ENCODE results near the gene ABCD3. TPM values are rescaled to one million over a fixed set of nuclear protein-coding genes. Genes with fewer than 3 reads are reported as not detected.

Gene ABCD3
- total RNA-seq, 1 donor from 2014 or later: 49.8 TPM

DNA sequence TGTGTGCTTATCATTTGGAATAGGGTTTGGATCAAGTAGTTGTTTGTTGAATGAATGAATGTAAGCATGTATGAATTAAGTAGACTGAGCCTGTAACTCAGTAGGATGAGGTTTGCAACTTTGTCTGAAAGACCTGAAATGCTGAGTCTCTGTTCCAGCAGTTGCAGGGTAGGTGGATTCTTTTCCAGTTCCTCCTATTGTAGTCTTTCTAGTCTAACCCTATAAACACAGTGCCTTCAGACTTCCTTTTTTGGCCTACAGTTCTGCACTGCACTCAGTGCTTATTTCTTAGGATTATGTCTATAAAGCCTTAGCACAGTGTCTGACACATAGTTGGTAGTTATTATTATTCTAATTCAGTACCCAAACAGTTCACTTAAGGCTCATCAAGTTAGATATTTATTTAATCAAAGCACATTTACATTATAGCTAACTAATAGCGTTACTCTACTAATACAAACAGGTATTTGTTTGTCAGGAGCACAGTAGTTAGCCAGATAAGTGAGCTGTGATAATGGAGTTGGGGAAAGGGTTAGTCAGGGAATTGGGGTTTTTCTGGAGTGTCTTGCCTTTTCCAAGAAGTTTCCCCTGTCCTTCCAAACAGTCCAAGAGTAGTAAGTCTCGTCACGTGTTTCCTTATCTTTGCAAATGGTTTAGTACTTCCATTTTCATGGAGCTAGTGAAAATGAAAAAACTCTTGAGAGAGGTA is 45.0 kb downstream of the ABCD3 start:
- DNase-seq: no peak

DNA sequence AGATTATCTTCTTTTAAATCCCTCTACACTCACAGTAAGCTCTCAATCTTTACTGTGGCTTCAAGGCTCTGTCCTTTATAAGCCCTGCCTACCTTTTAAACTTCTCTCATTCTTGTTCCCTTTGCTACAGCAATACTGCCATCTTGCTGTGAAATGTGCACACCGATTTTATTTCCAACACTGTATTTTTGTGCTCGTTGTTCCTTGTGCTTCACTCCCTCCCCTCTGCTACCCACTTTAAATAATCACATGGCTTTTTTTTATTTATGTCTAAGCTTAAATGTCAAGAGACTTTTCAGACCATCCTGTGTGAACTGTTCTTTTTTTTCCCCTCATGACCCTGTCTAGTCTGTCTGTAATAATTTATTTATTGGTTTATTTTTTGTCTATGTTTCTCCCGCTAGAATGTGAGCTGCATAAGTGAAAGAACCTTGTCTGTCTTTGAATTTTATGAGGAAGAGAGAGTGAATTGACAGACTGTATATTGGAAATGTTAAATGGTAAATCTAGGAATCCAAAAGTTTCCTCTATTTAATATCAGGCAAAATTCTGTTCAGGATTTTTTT is 45.7 kb downstream of the ABCD3 start:
- DNase-seq: no peak

DNA sequence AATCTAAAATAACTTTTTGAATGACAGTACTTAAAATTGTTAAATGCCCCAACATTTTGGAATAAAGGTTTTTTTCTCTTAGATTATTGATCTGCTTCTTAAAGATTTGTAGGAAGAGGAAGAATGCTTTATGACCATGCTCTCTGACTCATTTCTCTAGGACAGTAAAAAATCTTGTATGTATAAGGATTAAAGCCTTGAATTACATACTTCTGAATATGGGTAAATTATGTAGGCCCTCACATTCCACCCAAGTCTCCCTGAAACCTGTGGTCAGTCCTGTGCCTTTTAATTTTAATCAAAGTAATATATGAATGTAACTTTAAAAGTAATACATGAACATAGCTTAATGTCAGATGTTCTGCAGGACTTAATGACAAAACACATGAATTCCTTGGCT is 50.5 kb downstream of the ABCD3 start:
- DNase-seq: no peak

DNA sequence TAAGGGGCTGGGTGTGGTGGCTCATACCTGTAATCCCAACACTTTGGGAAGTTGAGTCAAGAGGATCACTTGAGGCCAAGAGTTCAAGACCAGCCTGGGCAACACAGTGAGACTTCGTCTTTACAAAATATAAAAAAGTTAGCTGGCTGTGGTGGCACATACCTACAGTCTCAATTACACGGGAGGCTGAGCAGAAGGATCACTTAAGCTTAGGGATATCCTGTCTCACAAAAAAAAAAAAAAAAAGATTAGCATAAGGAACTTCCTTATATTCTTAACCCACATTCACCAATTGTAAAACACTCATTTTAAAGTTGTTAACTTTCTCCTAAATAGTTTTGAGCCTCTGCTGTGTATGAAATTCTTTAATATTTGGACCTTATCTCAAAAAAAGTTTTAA is 53.1 kb downstream of the ABCD3 start:
- no peak for DNase-seq

DNA sequence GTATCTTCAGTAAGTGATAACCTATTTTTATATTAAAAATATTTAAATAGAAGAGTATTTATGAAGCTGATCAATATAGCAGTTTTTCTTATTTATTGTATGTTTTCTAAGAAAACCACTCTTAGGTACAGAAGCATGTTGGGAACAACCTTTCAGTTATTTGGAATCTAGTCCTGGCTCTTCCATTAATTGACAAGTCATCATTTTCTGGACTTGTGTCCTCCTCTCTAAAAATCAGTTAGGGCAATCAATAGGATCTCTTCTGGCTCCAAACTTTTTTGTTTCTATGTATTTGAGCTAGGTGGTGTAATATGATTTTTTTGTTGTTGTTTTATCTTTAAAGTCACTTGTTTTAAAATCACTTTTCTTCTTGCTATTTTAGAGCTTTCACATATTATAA is 57.0 kb downstream of the ABCD3 start:
- no peak for DNase-seq

DNA sequence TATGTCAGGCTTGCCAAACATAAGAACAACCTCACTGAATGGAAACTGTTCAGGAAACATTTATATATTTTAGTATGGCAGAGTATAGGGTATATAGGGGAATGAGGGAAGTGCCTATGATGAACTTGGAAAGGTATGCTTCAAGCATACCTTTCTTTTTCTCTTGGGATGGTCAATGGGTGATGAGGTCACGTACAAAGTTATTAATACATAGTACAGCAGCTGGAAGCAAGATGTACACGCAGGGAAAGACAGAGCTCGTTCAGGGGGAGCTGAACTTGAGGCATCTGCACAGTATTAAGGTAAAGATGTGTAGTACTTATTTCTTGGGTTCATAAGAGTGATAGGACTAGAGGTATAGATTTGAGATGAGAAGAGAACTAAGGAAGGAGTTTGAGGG is 61.5 kb downstream of the ABCD3 start:
- DNase-seq: no peak

DNA sequence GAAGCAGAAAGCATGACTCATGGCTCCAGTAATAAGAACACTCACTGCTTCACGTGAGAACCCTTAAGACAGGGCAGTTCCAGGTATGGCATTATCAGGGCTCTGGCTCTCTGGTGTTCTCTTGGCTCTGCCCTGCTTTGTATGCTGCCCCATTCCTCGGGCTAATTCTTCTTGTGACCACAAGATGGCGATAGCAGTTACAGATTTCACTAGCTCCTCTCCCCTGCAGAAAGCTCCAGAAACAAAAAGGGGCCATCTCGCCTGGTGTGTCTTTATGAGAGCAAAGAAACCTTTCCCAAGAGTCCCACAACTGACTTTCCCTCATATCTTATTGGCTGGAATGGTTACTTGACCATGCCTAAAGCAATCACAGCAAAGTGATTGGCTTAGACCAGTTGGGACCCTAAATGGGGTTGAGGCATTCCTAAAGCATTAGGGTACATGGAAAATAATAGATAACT is 63.3 kb downstream of the ABCD3 start:
- peak; percentile 45 for DNase-seq

DNA sequence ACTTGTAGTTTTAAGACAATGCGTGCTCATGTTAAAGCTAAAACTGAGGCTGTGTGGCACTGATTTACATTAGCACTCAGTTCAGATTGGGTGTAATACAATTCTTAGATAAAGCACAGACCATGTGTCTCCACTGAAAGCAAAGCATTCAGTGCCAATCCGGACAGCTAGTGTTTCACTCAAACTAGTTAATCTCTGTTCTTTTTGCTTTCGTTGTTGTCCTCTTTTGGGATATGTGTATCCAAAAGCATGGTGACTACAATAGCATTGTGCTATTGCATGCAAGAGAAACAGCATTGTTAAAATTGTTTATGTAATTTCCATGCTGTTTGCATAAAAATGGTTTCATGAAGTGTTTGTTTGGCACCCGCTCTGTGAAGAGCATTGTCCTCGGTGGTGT is 68.8 kb downstream of the ABCD3 start:
- no peak for DNase-seq

DNA sequence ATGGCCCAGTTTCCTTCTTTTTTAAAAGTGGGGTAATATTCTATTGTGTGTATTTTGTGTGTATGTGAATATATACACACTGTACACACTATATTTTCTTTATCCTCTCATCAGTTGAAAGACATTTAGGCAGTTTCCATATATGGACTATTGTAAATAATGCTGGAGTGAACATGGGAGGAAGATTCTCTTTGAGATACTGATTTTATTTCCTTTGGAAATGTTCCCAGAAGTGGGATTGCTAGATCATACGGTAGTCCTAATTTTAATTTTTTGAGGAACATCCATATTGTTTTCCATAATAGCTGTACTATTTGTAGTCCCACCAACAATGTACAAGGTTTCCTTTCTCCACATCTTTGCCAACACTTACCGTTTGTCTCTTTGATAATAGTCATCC is 72.4 kb downstream of the ABCD3 start:
- no peak for DNase-seq

DNA sequence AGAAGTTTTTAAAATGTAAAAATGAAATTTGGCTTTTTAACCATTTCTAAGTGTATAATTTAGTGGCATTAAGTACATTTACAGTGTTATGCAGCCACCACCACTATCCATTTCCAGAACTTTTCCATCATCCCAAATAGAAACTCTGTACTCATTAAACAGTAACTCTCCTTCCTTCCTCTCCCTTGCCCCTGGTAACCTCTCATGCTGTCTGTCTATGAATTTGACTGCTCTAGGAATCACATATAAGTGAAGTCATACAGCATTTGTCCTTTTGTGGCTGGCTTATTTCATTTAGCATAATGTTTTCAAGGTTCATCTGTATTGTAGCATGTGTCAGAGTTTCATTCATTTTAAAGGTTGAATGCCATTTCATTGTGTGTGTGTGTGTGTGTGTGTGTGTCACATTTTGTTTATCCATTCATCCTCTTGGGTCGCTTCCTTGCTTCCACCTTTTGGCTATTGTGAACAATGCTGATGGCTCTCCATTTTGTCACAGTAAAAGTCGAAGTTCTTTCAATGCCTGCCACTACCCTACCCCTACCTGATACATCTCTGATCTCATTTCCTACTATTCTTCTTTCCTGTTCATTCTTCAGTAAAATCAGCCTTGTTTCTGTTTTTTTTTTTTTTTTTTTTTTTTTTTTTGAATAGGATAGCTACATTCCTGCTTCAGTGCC is 78.0 kb downstream of the ABCD3 start:
- no peak for DNase-seq

DNA sequence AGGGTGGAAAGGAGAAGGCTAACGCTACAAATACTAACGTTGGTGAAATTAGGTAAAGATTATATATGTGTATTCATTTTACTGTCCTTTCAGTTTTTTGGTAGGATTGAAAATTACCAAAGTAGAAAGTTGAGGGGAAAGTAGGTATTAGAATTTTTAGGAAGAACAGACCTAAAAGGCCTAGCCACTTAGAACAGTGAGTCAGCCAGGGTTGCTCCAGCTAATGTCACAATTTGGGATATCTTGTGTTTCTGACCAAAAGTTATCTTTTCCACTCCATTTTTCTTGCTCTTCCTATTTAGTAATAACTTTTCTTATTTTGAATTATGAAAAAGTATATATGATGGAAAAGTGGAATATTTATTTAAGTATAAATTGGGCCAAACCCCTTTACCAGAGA is 83.2 kb downstream of the ABCD3 start:
- DNase-seq: no peak

DNA sequence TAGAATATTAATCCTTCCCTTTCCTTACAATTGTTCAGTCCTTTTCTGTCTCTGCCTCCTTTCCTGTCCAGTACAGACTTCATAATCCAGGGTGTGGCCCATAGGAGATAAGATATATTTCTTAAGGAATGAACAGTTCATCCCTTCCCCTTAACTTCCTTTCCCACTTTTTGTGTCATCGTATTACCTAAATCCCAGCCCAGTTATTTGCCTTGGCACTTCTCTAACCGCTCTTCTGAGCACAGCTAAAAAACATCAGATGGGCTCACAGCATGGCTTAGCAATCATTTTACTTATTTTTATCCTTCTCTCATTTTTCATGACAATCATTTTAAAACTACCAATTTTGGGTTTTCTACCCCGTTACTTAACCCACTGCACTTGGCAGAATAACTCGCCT is 83.7 kb downstream of the ABCD3 start:
- no peak for DNase-seq

DNA sequence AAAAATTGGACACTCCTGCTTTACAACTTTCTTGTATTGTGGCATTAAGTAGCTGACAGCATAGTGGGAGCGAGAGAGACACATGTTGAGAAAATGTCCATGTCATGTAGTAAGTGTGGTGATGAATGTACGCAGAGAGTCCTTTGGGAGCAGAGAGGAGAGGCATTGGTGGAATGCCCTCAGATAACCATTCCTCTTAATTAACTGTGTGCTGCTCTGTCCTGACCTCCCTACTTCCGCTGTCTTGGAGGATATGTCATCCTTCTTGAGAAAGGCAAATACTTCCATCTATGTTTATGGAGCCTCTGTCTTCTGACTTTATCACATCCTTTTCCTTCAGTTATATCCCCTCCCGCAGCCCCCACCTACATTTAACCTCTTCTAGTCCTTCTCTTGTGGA is 85.0 kb downstream of the ABCD3 start:
- no peak for DNase-seq

DNA sequence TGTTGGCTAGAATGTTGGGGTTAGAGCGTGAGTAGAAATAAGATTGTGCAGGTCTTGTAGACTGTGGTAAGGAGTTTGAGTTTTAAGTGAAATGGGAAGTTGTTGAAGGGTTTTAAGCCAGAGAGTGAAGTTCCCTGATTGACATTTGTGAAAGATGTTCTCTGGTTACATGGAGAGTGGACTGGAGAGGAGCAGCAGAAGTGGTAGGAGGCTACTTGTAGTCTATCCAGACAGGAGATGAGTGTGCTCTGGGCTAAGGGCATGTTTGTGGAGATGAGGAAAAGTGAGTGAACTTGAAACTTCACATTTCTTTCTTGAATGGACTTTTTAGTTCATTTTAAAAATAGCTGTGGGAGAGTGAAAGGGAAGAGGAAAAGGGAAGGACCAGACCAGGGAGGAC is 86.4 kb downstream of the ABCD3 start:
- no peak for DNase-seq

DNA sequence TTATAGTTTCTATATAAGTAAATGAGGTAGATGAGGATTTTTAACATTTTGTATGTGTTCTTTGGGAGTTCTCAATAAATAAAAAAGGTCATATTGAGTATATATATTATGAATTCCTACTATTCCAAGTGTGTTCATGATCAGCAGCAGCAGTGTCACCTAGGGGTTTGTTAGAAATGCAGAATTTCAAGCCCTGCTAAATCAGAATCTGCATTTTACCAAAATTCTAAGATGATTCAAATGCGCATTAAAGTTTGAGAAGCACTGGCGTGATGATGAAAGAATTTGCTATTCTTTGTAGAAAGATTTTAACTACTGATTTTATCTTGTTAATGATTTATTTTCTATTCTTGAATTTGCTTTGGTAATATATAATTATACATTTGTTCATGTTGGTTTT is 94.6 kb downstream of the ABCD3 start:
- no peak for DNase-seq

DNA sequence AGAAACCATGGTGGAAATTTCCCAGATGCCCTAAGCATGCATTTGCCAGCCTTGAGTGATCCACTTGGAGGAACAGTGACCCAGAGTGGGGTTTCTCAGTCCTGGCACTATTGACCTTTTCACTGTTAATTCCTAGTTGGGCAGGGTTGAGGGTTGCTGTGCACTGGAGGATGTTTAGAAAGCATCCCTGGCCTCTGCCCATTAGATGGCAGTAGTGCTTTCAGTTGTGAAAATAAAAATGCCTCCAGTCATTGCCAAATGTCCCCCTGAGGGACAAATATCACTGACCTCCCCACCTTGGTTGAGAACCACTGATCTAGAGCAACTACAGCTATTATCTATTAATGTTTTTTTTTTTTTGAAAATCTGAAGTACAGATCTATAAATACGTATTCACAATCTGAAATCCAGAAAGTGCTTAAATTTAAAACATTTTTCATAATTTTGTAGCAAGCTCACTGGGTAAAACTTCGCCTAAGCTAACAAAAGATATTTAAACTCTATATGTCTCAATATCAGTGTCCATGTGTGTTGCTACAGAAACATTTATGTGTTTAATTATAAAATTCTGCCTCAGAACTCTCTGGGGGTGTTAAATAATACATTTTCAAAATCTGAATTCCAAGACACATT is 96.0 kb downstream of the ABCD3 start:
- DNase-seq: no peak

DNA sequence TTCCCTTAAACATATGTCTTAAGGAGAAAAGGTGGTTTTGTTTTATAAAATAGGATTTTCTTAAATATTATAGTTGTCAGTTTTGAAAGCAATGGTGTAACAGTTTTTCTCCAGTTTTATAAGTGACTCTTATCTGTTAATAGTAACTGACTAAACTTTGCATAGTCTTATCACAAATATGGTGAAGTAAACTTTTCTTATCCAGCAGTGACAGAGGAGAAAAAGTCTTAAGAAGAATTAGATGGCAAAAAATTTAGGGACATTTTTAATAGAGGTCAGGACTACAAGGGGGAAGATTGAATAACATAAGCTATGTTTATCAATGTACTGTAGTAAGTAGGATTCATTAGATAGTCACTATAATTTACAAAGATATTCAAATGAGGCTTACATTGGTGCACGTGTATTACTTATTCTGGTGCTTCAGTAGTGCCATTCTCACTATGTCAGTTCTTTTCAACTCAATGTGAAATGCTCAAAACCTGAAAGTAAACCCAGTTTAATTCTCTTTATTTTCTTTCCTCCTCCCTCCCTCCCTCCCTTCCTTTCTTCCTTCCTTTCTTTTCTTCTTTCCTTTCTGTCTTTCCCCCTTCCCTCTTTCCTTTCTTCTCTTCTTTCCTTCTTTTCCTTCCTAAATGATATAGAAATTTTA is 97.2 kb downstream of the ABCD3 start:
- no peak for DNase-seq

DNA sequence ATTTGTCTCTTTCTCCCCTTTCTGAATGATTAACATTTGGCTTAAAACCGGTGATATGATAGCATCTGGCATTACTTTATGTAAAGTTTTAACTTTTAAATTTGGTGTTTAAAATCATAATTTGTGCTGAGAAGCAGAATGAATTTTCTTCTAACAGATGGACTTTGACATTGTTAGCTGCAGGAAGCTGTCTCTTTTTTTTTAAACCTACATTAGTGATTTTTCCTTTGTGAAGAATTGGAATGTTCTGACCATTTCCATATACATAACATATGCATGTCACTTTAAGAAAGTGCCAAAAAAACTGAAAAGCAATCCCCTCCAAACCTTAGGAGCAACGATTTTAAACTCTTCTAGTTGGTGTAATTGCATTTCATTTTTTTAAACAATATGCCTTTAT is 101.2 kb downstream of the ABCD3 start:
- no peak for DNase-seq

DNA sequence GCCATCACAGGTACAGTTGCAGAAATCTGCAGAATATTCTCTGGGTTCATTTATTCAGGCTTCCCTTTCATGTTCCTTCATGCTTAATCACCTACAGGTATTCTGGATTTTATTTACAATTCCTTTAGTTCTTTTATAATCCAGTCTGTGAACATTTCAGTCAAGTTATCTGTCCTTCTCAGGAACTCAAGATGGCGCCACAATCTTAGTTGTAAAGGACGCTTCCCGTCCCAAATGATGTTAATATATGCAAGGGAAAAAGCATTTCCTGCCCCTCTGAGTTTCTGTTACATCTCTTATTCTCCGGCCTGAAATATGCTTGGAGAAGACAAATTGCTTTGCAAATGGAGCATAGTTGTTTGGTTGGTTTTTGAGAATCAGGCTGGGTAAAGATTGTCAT is 104.1 kb downstream of the ABCD3 start:
- peak; percentile 47 for DNase-seq

DNA sequence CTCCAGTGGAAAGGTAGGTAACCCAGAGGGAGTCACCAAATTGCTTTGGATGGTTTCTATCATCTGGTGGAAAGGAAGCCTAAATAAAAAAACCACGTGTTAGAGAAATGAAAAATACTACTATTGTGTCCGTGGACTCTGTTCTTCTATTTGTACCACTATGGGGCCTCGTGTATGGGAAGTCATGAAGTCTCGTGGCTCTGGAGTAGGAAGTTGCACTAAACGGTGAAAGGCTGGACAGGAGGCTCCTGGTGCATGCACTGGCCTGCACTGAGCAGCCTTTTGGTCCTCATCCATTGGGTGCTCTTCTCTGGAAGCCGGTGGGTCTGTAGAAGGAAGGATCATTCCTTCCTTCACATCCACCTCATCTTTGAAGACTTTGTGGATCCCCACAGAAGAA is 106.3 kb downstream of the ABCD3 start:
- DNase-seq: no peak

DNA sequence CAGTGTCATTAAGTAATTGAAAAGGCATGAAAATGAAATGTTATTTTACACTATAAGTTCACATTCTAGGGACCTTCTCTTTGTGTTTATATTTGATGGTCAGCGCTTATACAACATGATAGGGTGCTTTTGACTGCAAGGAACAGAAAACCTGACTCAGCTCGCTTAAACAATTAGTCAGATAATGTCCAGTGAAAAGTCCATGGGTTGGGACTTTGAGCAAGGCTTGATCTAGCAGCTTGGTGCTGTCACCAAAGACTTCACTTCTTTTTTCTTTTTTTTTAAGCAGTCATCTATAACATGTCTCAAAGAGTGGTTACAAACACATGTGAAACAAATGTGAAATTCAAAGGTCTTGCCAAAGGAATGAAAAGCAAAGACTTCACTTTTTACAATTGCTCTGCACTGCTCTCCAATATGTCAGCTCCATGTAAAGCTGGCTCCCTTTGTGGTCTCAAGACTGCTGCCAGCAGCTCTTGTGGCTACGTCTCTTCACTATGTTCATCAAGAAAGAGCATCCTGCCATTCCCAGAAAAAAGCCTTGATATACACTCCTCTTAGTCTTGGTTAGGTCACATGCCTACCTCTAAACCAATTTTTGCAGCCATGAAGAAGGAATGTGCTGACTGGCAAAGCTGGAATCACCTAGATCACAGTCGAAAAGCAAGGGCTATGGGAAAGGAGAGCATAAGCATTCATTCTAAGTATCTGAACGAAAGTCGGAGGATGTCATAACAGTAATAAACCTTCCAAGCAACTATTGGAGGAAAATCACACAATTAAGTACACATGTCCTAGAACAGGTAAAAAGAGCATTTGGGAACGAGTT is 108.2 kb downstream of the ABCD3 start:
- peak; percentile 89 for DNase-seq

DNA sequence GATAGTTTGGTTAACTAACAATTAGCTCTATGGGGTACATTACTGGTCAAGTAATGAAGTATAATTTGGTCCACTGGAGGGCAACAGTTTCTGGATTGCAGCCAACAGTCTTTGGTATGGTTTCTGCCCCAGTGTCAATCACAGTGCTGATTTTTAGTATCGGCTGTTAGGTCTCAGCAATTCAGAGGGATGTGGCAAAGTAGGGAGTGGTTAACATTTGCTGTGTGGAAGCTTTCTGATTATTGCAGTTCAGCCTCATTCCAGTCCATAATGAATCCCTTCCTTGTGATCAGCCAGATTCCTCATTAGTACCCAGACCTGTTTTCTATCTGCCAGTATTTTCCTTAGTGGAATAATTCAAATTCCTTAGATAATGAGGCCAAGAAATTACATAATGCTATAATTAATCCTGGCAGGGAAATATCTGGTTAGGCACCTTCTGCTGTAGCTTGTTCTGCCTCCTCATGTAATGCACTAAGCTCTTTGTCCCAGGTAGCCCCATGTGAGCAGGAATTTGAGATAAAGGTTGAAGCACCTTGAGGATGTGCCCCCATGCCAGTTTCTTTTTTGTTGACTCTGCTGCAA is 109.3 kb downstream of the ABCD3 start:
- no peak for DNase-seq

Data from skin of body (tissue), 2 donors.